ENCODE data around the gene SERINC4.

- TF ChIP-seq CTCF (IDR thresholded peaks at IDR 0.05) (no peak), EZH2 (IDR thresholded peaks at IDR 0.05; ENCODE audit: borderline replicate concordance, insufficient read depth, low read depth, low read length, poor library complexity, severe bottlenecking) (no peak)
Measured at GRCh38 chr15:43749690-43750345, 50.2 kb downstream of the SERINC4 start.
